HG02571 (cell line): ENCODE data around the gene MYBPC1.

Experiments used
- ATAC-seq: cut with Tn5 transposase; IDR thresholded peaks from one replicate; pipeline ENCODE4 v1.9.1; 2021; ENCODE audit warnings: mild to moderate bottlenecking, moderate library complexity; ENCODE audit not compliant: unreplicated experiment

The MYBPC1 gene

GRCh38 chr12:101599771-101600484, 5.2 kb downstream of the MYBPC1 start:
- no peak for ATAC-seq

GRCh38 chr12:101604132-101604531, 9.4 kb downstream of the MYBPC1 start:
- no peak for ATAC-seq

GRCh38 chr12:101607894-101608293, 13.1 kb downstream of the MYBPC1 start:
- no peak for ATAC-seq

- no peak for ATAC-seq
Observed at GRCh38 chr12:101608301-101609133, 13.7 kb downstream of the MYBPC1 start.

GRCh38 chr12:101609198-101609597, 14.4 kb downstream of the MYBPC1 start:
- no peak for ATAC-seq

- ATAC-seq, result no peak
Observed at GRCh38 chr12:101612160-101612916, 17.6 kb downstream of the MYBPC1 start.

GRCh38 chr12:101616027-101616494, 21.3 kb downstream of the MYBPC1 start:
- ATAC-seq, result no peak

- ATAC-seq, result no peak
Observed at GRCh38 chr12:101619026-101619786, 24.4 kb downstream of the MYBPC1 start.

GRCh38 chr12:101619858-101620761, 25.3 kb downstream of the MYBPC1 start:
- ATAC-seq, result no peak

- ATAC-seq, result no peak
Observed at GRCh38 chr12:101620762-101621133, 26.0 kb downstream of the MYBPC1 start.

GRCh38 chr12:101628676-101629075, 33.9 kb downstream of the MYBPC1 start:
- ATAC-seq, result no peak

GRCh38 chr12:101634724-101635123, 40.0 kb downstream of the MYBPC1 start:
- peak; percentile 87 for ATAC-seq

GRCh38 chr12:101637936-101638335, 43.2 kb downstream of the MYBPC1 start:
- ATAC-seq, result no peak

GRCh38 chr12:101642115-101643067, 47.6 kb downstream of the MYBPC1 start:
- ATAC-seq, result no peak

- ATAC-seq, result no peak
Observed at GRCh38 chr12:101647711-101648110, 52.9 kb downstream of the MYBPC1 start.

GRCh38 chr12:101648195-101648594, 53.4 kb downstream of the MYBPC1 start:
- ATAC-seq, result no peak

GRCh38 chr12:101650346-101651117, 55.8 kb downstream of the MYBPC1 start:
- ATAC-seq, result no peak

GRCh38 chr12:101653030-101653429, 58.3 kb downstream of the MYBPC1 start:
- ATAC-seq, result no peak
